Subcutaneous adipose tissue (tissue), 4 donors: Measurements from ENCODE around the gene SPRING1. TPM values are rescaled to one million over a fixed set of nuclear protein-coding genes. Genes with fewer than 3 reads are reported as not detected.

ENCODE experiments used
- total RNA-seq, 4 donors: library from RNA; depleted of rRNA; stranded (reverse); fragments of >200 nt; gene quantifications; one replicate each; pipeline ENCODE4 v1.1.0, GENCODE V29; 2016
- TF ChIP-seq, protein P1 (sequence below): fragments of 450-650 bp; IDR thresholded peaks from one replicate; pipeline ENCODE4 v1.5.1; 2016; ENCODE audit warnings: low read depth, mild to moderate bottlenecking, control low read depth, antibody characterized with exemption, moderate library complexity

Gene SPRING1
- total RNA-seq, 4 donors from 2014 or later: 9.6 to 38.1 (median 16.8) TPM

GRCh38 chr12:116694653-116695463, 43.0 kb downstream of the SPRING1 start:
- TF ChIP-seq, protein P1, sequence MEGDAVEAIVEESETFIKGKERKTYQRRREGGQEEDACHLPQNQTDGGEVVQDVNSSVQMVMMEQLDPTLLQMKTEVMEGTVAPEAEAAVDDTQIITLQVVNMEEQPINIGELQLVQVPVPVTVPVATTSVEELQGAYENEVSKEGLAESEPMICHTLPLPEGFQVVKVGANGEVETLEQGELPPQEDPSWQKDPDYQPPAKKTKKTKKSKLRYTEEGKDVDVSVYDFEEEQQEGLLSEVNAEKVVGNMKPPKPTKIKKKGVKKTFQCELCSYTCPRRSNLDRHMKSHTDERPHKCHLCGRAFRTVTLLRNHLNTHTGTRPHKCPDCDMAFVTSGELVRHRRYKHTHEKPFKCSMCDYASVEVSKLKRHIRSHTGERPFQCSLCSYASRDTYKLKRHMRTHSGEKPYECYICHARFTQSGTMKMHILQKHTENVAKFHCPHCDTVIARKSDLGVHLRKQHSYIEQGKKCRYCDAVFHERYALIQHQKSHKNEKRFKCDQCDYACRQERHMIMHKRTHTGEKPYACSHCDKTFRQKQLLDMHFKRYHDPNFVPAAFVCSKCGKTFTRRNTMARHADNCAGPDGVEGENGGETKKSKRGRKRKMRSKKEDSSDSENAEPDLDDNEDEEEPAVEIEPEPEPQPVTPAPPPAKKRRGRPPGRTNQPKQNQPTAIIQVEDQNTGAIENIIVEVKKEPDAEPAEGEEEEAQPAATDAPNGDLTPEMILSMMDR: no peak

DNA sequence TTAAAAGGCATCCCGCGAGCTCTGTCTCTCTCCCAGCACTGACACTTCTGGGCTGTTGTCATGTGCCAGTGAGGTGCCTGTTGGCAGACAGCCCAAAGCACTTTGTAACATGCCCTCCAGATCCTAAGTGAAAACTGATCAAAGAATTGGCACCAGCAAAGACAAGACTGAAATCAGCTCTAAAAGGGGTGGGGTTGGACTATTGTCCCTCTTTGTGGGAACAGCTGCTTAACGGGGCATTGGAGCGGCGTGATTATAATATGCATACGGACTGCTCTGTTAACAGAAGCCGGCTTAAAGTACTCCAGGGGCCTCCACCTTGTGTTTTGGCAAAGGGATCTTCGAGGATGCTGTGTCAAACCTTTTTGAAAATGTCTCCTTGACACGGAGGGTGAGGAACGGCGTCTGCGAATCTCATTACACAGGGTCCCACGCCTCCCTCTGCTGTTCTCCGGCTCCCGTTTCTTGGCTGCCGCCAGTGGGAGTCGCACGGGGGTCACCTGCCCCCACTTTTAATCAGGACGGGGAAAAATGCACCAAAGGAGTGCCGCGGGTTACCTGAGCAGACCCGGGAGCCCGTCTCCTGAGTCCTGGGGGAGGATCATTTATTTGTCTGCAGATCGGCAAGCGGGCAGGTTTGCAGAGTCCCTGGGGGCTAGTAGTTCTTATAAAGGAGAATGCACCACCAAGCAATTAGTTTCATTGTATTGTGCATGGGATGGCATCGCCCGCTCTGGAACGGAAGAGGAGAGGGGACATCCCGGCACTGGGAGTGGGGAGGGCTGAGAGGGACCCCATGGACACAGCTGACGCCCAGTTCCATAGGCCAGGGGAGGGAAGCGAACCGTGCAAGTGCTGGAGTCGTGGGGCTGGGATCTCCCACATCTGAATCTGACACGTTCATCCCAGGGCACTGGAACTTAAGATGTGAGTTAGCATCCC, 44.3 kb downstream of the SPRING1 start:
- TF ChIP-seq, protein P1: no peak

GRCh38 chr12:116692605-116693004, 45.3 kb downstream of the SPRING1 start:
- TF ChIP-seq, protein P1: no peak

DNA sequence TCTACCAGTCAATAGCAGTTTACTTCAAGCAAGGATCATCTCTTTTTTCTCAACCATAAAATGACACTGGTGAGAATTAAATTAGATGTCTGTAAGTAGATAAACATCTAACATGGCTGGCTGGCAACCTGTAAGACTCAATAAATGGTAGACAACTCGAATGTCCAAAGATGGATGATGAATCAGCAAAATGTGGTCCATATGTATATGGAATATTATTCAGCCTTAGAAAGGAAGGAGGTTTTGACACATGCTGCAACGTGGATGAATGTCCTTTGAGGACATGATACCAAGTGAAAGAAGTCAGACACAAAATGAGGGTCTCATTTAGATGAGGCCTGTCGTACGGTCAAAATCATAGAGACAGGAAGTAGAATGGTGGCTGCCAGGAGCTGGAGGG, 46.2 kb downstream of the SPRING1 start:
- TF ChIP-seq, protein P1: no peak

GRCh38 chr12:116691205-116691604, 46.7 kb downstream of the SPRING1 start:
- TF ChIP-seq, protein P1: no peak

DNA sequence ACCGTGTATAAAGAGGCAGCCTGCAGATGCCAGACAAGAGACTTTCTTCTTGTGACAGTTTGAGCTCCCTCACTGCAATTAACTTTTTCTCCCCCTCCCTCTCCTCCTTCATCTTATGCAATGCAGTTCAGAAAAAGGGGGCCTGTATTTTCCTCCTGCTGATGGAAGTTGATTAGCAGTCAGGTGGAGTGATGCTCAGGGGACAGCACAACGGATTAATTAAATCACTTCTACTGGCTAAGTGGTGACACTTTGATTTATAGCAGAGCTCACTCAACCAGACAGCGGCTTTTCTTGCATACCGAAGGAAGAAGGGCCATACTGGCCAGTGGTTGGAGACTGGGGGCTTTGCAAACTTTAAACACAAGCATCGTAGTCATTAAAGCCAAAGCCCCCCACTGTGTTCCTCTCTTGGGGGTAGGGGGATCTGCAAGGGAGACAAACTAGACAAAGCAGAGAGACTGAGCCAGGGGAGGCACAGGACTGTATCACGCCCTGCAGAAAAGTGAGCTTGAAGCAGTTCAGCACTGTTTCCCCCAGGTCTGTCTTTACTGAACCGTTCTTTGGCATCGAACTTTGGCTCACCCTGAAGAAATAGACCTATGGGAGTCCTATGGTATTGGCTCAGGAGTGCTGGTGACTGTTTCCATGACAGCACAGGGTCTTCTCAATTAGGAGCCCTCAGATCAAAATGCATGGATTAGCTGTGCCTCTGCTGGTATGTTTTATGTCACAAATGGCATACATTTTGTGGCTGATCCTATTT, 47.7 kb downstream of the SPRING1 start:
- TF ChIP-seq, protein P1: no peak
